Measurements from ENCODE around the gene PRAC1.

GRCh38 chr17:48761114-48761513 is 38.8 kb upstream of the PRAC1 start:
- TF ChIP-seq CTCF (conservative IDR thresholded peaks at IDR 0.05 in 1 of 2, IDR thresholded peaks at IDR 0.05 in 1 of 2; ENCODE audit: low read depth in 1 of 2, low read length in 2 of 2) (no peak), EZH2 (IDR thresholded peaks at IDR 0.05; ENCODE audit: low read length, missing control alignments) (no peak)

Measured in fibroblast of lung (primary cell).